Osteoblast (primary cell): Measurements from ENCODE around the gene SOD3. TPM values are rescaled to one million over a fixed set of nuclear protein-coding genes. Genes with fewer than 3 reads are reported as not detected.
A peak's percentile ranks its signal among the peaks of the same experiment; 100 is the strongest.

ENCODE experiments used
- DNase-seq: peaks from one replicate; pipeline ENCODE4 v3.0.0; 2011; ENCODE audit warnings: low spot score, mixed read lengths; ENCODE audit not compliant: insufficient read length; ENCODE audit errors: missing footprints
- H2AFZ ChIP-seq: 2 replicates; pipeline ENCODE4 v1.6.0; 2011; ENCODE audit warnings: mild to moderate bottlenecking, low read length
- H3K27ac ChIP-seq: 2 replicates; pipeline ENCODE4 v1.5.1; 2011; ENCODE audit warnings: mild to moderate bottlenecking, low read depth, low read length, moderate library complexity
- H3K27me3 ChIP-seq: 2 replicates; pipeline ENCODE4 v1.6.0; 2012; ENCODE audit warnings: mild to moderate bottlenecking, control low read depth, inconsistent platforms, low read length, moderate library complexity; ENCODE audit not compliant: insufficient read depth
- H3K36me3 ChIP-seq: 2 replicates; pipeline ENCODE4 v1.5.1; 2011; ENCODE audit warnings: mild to moderate bottlenecking, low read length, control low read depth, moderate library complexity; ENCODE audit not compliant: insufficient read depth
- H3K4me1 ChIP-seq: 2 replicates; pipeline ENCODE4 v1.5.1; 2011; ENCODE audit warnings: mild to moderate bottlenecking, low read length, control low read depth, moderate library complexity; ENCODE audit not compliant: insufficient read depth
- H3K4me2 ChIP-seq: 2 replicates; pipeline ENCODE4 v1.6.0; 2011; ENCODE audit warnings: mild to moderate bottlenecking, low read length; ENCODE audit not compliant: insufficient read depth
- H3K4me3 ChIP-seq: fragments of 200-600 bp; sonication (generic); 3 replicates; pipeline ENCODE4 v1.5.1; 2012; ENCODE audit warnings: mild to moderate bottlenecking, low read length, inconsistent platforms; ENCODE audit not compliant: insufficient read depth
- H3K79me2 ChIP-seq: 2 replicates; pipeline ENCODE4 v1.6.0; 2012; ENCODE audit warnings: mild to moderate bottlenecking, low read length, control low read depth, inconsistent platforms; ENCODE audit not compliant: insufficient read depth
- H3K9me3 ChIP-seq: 2 replicates; pipeline ENCODE4 v1.5.1; 2011; ENCODE audit warnings: low read depth, low read length, control low read depth
- H4K20me1 ChIP-seq: 2 replicates; pipeline ENCODE4 v1.6.0; 2012; ENCODE audit warnings: mild to moderate bottlenecking, low read length, control low read depth; ENCODE audit not compliant: insufficient read depth
- total RNA-seq: library from RNA; depleted of rRNA; stranded (reverse); fragments of >200 nt; gene quantifications from 2 replicates; pipeline ENCODE4 v1.2.3, GENCODE V29; 2012
- TF ChIP-seq, protein P1 (sequence below): IDR thresholded peaks from 2 replicates; pipeline ENCODE4 v1.5.1; 2011; ENCODE audit warnings: mild to moderate bottlenecking, low read depth, low read length, moderate library complexity; ENCODE audit errors: extremely low read depth

The SOD3 gene
- total RNA-seq, 1 donor, result 4.3 TPM

GRCh38 chr4:24754571-24754970, 40.8 kb upstream of the SOD3 start:
- Histone ChIP-seq H3K4me2 (no peak overlapping the region), H3K4me3 (no peak overlapping the region), H3K36me3 (no peaks in the 10 kb centered on the region), H3K9me3 (peaks cover 2% of the 10 kb centered on the region), H3K27ac (no peak overlapping the region), H3K27me3 (no peaks in the 10 kb centered on the region), H3K79me2 (no peaks in the 10 kb centered on the region), H3K4me1 (no peaks in the 10 kb centered on the region), H2AFZ (no peak overlapping the region), H4K20me1 (no peaks in the 10 kb centered on the region)
- DNase-seq, result no peak
- TF ChIP-seq, protein P1, sequence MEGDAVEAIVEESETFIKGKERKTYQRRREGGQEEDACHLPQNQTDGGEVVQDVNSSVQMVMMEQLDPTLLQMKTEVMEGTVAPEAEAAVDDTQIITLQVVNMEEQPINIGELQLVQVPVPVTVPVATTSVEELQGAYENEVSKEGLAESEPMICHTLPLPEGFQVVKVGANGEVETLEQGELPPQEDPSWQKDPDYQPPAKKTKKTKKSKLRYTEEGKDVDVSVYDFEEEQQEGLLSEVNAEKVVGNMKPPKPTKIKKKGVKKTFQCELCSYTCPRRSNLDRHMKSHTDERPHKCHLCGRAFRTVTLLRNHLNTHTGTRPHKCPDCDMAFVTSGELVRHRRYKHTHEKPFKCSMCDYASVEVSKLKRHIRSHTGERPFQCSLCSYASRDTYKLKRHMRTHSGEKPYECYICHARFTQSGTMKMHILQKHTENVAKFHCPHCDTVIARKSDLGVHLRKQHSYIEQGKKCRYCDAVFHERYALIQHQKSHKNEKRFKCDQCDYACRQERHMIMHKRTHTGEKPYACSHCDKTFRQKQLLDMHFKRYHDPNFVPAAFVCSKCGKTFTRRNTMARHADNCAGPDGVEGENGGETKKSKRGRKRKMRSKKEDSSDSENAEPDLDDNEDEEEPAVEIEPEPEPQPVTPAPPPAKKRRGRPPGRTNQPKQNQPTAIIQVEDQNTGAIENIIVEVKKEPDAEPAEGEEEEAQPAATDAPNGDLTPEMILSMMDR, result no peak

GRCh38 chr4:24763631-24764297, 31.6 kb upstream of the SOD3 start:
- H3K79me2 ChIP-seq, result no peaks in the 10 kb centered on the region

DNA sequence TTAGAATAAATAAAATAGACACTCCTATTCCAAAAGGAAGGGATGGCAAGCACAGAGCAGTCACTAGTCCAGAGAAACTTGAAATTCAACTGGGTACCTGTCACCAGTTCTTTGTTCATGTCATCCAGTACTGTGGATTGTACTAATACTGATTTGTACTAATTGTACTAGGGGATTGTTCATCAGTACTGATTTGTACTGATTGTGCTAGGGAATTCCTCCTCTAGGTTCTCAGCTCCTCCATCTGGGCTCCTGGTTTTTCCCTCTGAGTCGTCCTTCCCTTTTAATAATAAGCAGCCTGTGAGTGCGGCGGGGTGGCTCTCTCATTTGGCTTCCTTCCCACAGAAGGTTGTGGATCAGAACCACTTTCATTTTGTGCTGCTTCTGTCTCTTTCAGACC, 31.0 kb upstream of the SOD3 start:
- Histone ChIP-seq H3K36me3 (no peaks in the 10 kb centered on the region), H3K4me2 (no peak overlapping the region), H2AFZ (no peak overlapping the region)

More at GRCh38 chr4:24763631-24764297, 31.6 kb upstream of the SOD3 start:
- H4K20me1 ChIP-seq, result no peaks in the 10 kb centered on the region
- H3K4me3 ChIP-seq, result peak overlapping the region; percentile 32
- H3K9me3 ChIP-seq, result no peaks in the 10 kb centered on the region
- peak overlapping the region; percentile 43 for H2AFZ ChIP-seq
- H3K4me1 ChIP-seq, result peaks cover 11% of the 10 kb centered on the region
- no peak for DNase-seq
- peak overlapping the region; percentile 53 for H3K27ac ChIP-seq
- peak overlapping the region; percentile 69 for H3K4me2 ChIP-seq
- no peaks in the 10 kb centered on the region for H3K36me3 ChIP-seq
- TF ChIP-seq, protein P1, result no peak
- no peaks in the 10 kb centered on the region for H3K27me3 ChIP-seq

GRCh38 chr4:24765376-24765988, 29.9 kb upstream of the SOD3 start:
- peaks cover 27% of the 10 kb centered on the region for H3K4me1 ChIP-seq
- peak; percentile 38 for DNase-seq
- H3K36me3 ChIP-seq, result no peaks in the 10 kb centered on the region
- no peak overlapping the region for H3K4me3 ChIP-seq
- no peak overlapping the region for H3K4me2 ChIP-seq
- TF ChIP-seq, protein P1, result no peak
- H3K27ac ChIP-seq, result no peak overlapping the region
- H4K20me1 ChIP-seq, result no peaks in the 10 kb centered on the region
- H2AFZ ChIP-seq, result no peak overlapping the region
- no peaks in the 10 kb centered on the region for H3K9me3 ChIP-seq
- no peaks in the 10 kb centered on the region for H3K27me3 ChIP-seq
- no peaks in the 10 kb centered on the region for H3K79me2 ChIP-seq

More for the DNA sequence above, 31.0 kb upstream of the SOD3 start:
- Histone ChIP-seq H3K27ac (no peak overlapping the region), H3K79me2 (no peaks in the 10 kb centered on the region), H3K9me3 (no peaks in the 10 kb centered on the region), H3K4me1 (peaks cover 15% of the 10 kb centered on the region), H3K4me3 (no peak overlapping the region), H4K20me1 (no peaks in the 10 kb centered on the region), H3K27me3 (no peaks in the 10 kb centered on the region)
- DNase-seq, result no peak
- TF ChIP-seq, protein P1, result no peak
